ENCODE measurements around the gene CTDNEP1. TPM values are rescaled to one million over a fixed set of nuclear protein-coding genes. Genes with fewer than 3 reads are reported as not detected.

The CTDNEP1 gene
- total and polyA plus RNA-seq, 2 of the 4 experiments (the other 2 are of a cell fraction), result 23.8 to 132 TPM

GRCh38 chr17:7281074-7281952, 29.8 kb upstream of the CTDNEP1 start, which contains the start of gene SLC2A4:
SLC2A4 (plus strand) TSS chr17:7281718; CDS start chr17:7281935, 217 bp downstream.
- POLR2A ChIA-PET (ENCODE audit: unreplicated experiment), result no interaction called here
- Histone ChIP-seq H4K20me1 (ENCODE audit: insufficient read depth, low read length) (no peaks in the 10 kb centered on the region), H4K8ac (ENCODE audit: low read depth in 2 of 2, low read length in 2 of 2) (no peak within 1 kb of the TSS), H3K79me1 (ENCODE audit: low read depth in 1 of 2, low read length in 2 of 2) (no peaks in the 10 kb centered on the region), H2AFZ (replicated peaks; ENCODE audit: low read length, poor library complexity) (peak within 1 kb of the TSS; percentile 91), H4K5ac (ENCODE audit: low read depth, low read length) (no peak within 1 kb of the TSS), H3K4me1 (ENCODE audit: control insufficient read depth, insufficient read depth, low read length) (peaks cover 2% of the 10 kb centered on the region; the same call in 1 of the 2 replicates), H3K23ac (ENCODE audit: low read depth, low read length) (no peak within 1 kb of the TSS), H2AK5ac (ENCODE audit: low read depth, low read length) (no peak within 1 kb of the TSS), H3K14ac (replicated peaks; ENCODE audit: low read depth, low read length) (no peak within 1 kb of the TSS), H3K9ac (ENCODE audit: low read depth, low read length) (no peak within 1 kb of the TSS), H2AK9ac (replicated peaks; ENCODE audit: low read depth, low read length, poor library complexity) (peak within 1 kb of the TSS; percentile 79), H3K9me1 (ENCODE audit: insufficient read depth, low read length) (no peaks in the 10 kb centered on the region), H2BK120ac (ENCODE audit: low read depth, low read length) (no peak within 1 kb of the TSS), H2BK20ac (ENCODE audit: low read depth, low read length) (no peak within 1 kb of the TSS), H2BK5ac (ENCODE audit: low read depth, low read length, poor library complexity, severe bottlenecking) (no peak within 1 kb of the TSS), H3K4me2 (ENCODE audit: low read depth, low read length) (peak within 1 kb of the TSS; percentile 81), H3K36me3 (ENCODE audit: control insufficient read depth, insufficient read depth, low read length) (no peaks in the 10 kb centered on the region), H3K56ac (ENCODE audit: extremely low read depth, insufficient read depth, low read length) (no peak within 1 kb of the TSS), H2BK15ac (ENCODE audit: low read depth, low read length) (no peak within 1 kb of the TSS), H3K27ac (ENCODE audit: insufficient read depth, low read length) (no peak within 1 kb of the TSS), H3K4me3 (ENCODE audit: insufficient read depth, low read depth, low read length) (peak within 1 kb of the TSS; percentile 33), H3K4ac (ENCODE audit: low read depth, low read length) (no peak within 1 kb of the TSS), H3K27me3 (ENCODE audit: control insufficient read depth, insufficient read depth, low read length) (peaks cover 28% of the 10 kb centered on the region; the same call in 1 of the 2 replicates), H4K91ac (ENCODE audit: insufficient read depth, low read depth, low read length) (no peak within 1 kb of the TSS), H3K18ac (ENCODE audit: low read depth, low read length) (no peak within 1 kb of the TSS), H3K9me3 (ENCODE audit: control insufficient read depth, insufficient read depth, low read length) (no peaks in the 10 kb centered on the region)
- dilution Hi-C loops (cut with HindIII; ENCODE audit: low sequenced_read_pairs, unreplicated experiment), result no loop called here
- CTCF ChIA-PET, result interaction anchor here (2.7 kb wide), 1 partner anchor 15 kb away, joined by 17 read pairs; no protein-coding TSS in a partner anchor
- 0% methylated on average over 30 of the region's 71 CpGs; no CpG with 5 or more reads in 1 of the 2 experiments for WGBS, 2 experiments (ENCODE audit: extremely low coverage in 2 of 2, insufficient read length in 1 of 2)
- in situ Hi-C loops (cut with MboI; ENCODE audit: low sequenced_read_pairs), result no loop called here
- DNase-seq, result peak; percentile 90
- no TSS peak for BruUV-seq (replicated peaks)
- intact Hi-C loops (cut with micrococcal nuclease), result loop anchor here (2.0 kb wide), 1 partner anchor 307 kb away; no protein-coding TSS in a partner anchor
- ATAC-seq (ENCODE audit: low read depth), result peak; percentile 94
- TF ChIP-seq CEBPB (IDR thresholded peaks at IDR 0.05; ENCODE audit: low read depth, low read length) (no peak), BHLHE40 (IDR thresholded peaks at IDR 0.05; ENCODE audit: low read depth, low read length) (no peak), RFX5 (IDR thresholded peaks at IDR 0.05; ENCODE audit: low read depth, low read length) (no peak), RAD21 (IDR thresholded peaks at IDR 0.05; ENCODE audit: low read length) (no peak), MXI1 (IDR thresholded peaks at IDR 0.05; ENCODE audit: borderline replicate concordance, low read depth, low read length) (peak; percentile 99), NFE2L2 (IDR thresholded peaks at IDR 0.05; ENCODE audit: low read depth, low read length) (no peak), CTCF (conservative IDR thresholded peaks at IDR 0.05; ENCODE audit: low read depth, low read length) (no peak), ELK1 (IDR thresholded peaks at IDR 0.05; ENCODE audit: borderline replicate concordance, low read depth, low read length) (no peak), MAFK (IDR thresholded peaks at IDR 0.05; ENCODE audit: low read depth, low read length) (no peak), MAZ (IDR thresholded peaks at IDR 0.05; ENCODE audit: borderline replicate concordance, low read depth, low read length) (peak; percentile 45; the same call in 1 of the 2 replicates), FOS (IDR thresholded peaks at IDR 0.05; ENCODE audit: low read depth, low read length) (no peak), RCOR1 (IDR thresholded peaks at IDR 0.05; ENCODE audit: insufficient replicate concordance, low read length) (no peak), CHD1 (IDR thresholded peaks at IDR 0.05; ENCODE audit: low read depth, low read length) (no peak), SMC3 (IDR thresholded peaks at IDR 0.05; ENCODE audit: low read depth, low read length) (no peak)
